ENCODE data around the gene CASK.

Gene CASK

GRCh38 chrX:41900321-41900720, 23.0 kb downstream of the CASK start:
- Histone ChIP-seq H3K27me3 (ENCODE audit: control insufficient read depth, insufficient read depth, low read length) (no peaks in the 10 kb centered on the region), H3K27ac (ENCODE audit: low read depth, low read length) (no peak overlapping the region), H3K4me3 (ENCODE audit: low read length) (no peak overlapping the region), H3K9ac (ENCODE audit: low read length) (no peak overlapping the region), H3K36me3 (ENCODE audit: control insufficient read depth, insufficient read depth, low read length) (no peaks in the 10 kb centered on the region), H3K4me1 (ENCODE audit: control insufficient read depth, insufficient read depth, low read length) (no peaks in the 10 kb centered on the region)

GRCh38 chrX:41895826-41896225, 27.5 kb downstream of the CASK start:
- Histone ChIP-seq H3K36me3 (ENCODE audit: control insufficient read depth, insufficient read depth, low read length) (no peaks in the 10 kb centered on the region), H3K9ac (ENCODE audit: low read length) (no peak overlapping the region), H3K4me1 (ENCODE audit: control insufficient read depth, insufficient read depth, low read length) (no peaks in the 10 kb centered on the region), H3K27ac (ENCODE audit: low read depth, low read length) (no peak overlapping the region), H3K27me3 (ENCODE audit: control insufficient read depth, insufficient read depth, low read length) (no peaks in the 10 kb centered on the region), H3K4me3 (ENCODE audit: low read length) (no peak overlapping the region)

- Histone ChIP-seq H3K36me3 (ENCODE audit: control insufficient read depth, insufficient read depth, low read length) (no peaks in the 10 kb centered on the region), H3K27ac (ENCODE audit: low read depth, low read length) (no peak overlapping the region), H3K27me3 (ENCODE audit: control insufficient read depth, insufficient read depth, low read length) (no peaks in the 10 kb centered on the region), H3K4me1 (ENCODE audit: control insufficient read depth, insufficient read depth, low read length) (no peaks in the 10 kb centered on the region), H3K9ac (ENCODE audit: low read length) (no peak overlapping the region), H3K4me3 (ENCODE audit: low read length) (no peak overlapping the region)
Observed at GRCh38 chrX:41890026-41890423, 33.3 kb downstream of the CASK start.

- Histone ChIP-seq H3K9ac (ENCODE audit: low read length) (no peak overlapping the region), H3K27me3 (ENCODE audit: control insufficient read depth, insufficient read depth, low read length) (no peaks in the 10 kb centered on the region), H3K4me3 (ENCODE audit: low read length) (no peak overlapping the region), H3K36me3 (ENCODE audit: control insufficient read depth, insufficient read depth, low read length) (no peaks in the 10 kb centered on the region), H3K27ac (ENCODE audit: low read depth, low read length) (no peak overlapping the region), H3K4me1 (ENCODE audit: control insufficient read depth, insufficient read depth, low read length) (no peaks in the 10 kb centered on the region)
Observed at GRCh38 chrX:41889317-41890025, 33.9 kb downstream of the CASK start.

- Histone ChIP-seq H3K4me3 (ENCODE audit: low read length) (no peak overlapping the region), H3K9ac (ENCODE audit: low read length) (no peak overlapping the region), H3K4me1 (ENCODE audit: control insufficient read depth, insufficient read depth, low read length) (no peaks in the 10 kb centered on the region), H3K27me3 (ENCODE audit: control insufficient read depth, insufficient read depth, low read length) (no peaks in the 10 kb centered on the region), H3K27ac (ENCODE audit: low read depth, low read length) (no peak overlapping the region), H3K36me3 (ENCODE audit: control insufficient read depth, insufficient read depth, low read length) (no peaks in the 10 kb centered on the region)
Observed at GRCh38 chrX:41887691-41888090, 35.7 kb downstream of the CASK start.

GRCh38 chrX:41885724-41886123, 37.6 kb downstream of the CASK start:
- Histone ChIP-seq H3K27ac (ENCODE audit: low read depth, low read length) (no peak overlapping the region), H3K36me3 (ENCODE audit: control insufficient read depth, insufficient read depth, low read length) (no peaks in the 10 kb centered on the region), H3K9ac (ENCODE audit: low read length) (no peak overlapping the region), H3K4me3 (ENCODE audit: low read length) (no peak overlapping the region), H3K4me1 (ENCODE audit: control insufficient read depth, insufficient read depth, low read length) (no peaks in the 10 kb centered on the region), H3K27me3 (ENCODE audit: control insufficient read depth, insufficient read depth, low read length) (no peaks in the 10 kb centered on the region)

- Histone ChIP-seq H3K27ac (ENCODE audit: low read depth, low read length) (no peak overlapping the region), H3K9ac (ENCODE audit: low read length) (no peak overlapping the region), H3K27me3 (ENCODE audit: control insufficient read depth, insufficient read depth, low read length) (no peaks in the 10 kb centered on the region), H3K36me3 (ENCODE audit: control insufficient read depth, insufficient read depth, low read length) (no peaks in the 10 kb centered on the region), H3K4me1 (ENCODE audit: control insufficient read depth, insufficient read depth, low read length) (no peaks in the 10 kb centered on the region), H3K4me3 (ENCODE audit: low read length) (no peak overlapping the region)
Observed at GRCh38 chrX:41881166-41881565, 42.2 kb downstream of the CASK start.

GRCh38 chrX:41877167-41877566, 46.2 kb downstream of the CASK start:
- H3K27ac ChIP-seq (ENCODE audit: low read depth, low read length), result no peak overlapping the region
- H3K4me1 ChIP-seq (ENCODE audit: control insufficient read depth, insufficient read depth, low read length), result no peaks in the 10 kb centered on the region
- no peaks in the 10 kb centered on the region for H3K27me3 ChIP-seq (ENCODE audit: control insufficient read depth, insufficient read depth, low read length)
- no peaks in the 10 kb centered on the region for H3K36me3 ChIP-seq (ENCODE audit: control insufficient read depth, insufficient read depth, low read length)
- H3K4me3 ChIP-seq (ENCODE audit: low read length), result no peak overlapping the region
- H3K9ac ChIP-seq (ENCODE audit: low read length), result no peak overlapping the region

GRCh38 chrX:41875142-41875541, 48.2 kb downstream of the CASK start:
- no peak overlapping the region for H3K4me3 ChIP-seq (ENCODE audit: low read length)

GRCh38 chrX:41870719-41871151, 52.6 kb downstream of the CASK start:
- H3K4me3 ChIP-seq (ENCODE audit: low read length), result no peak overlapping the region
- H3K4me1 ChIP-seq (ENCODE audit: control insufficient read depth, insufficient read depth, low read length), result no peaks in the 10 kb centered on the region
- no peak overlapping the region for H3K9ac ChIP-seq (ENCODE audit: low read length)
- no peaks in the 10 kb centered on the region for H3K36me3 ChIP-seq (ENCODE audit: control insufficient read depth, insufficient read depth, low read length)
- H3K27me3 ChIP-seq (ENCODE audit: control insufficient read depth, insufficient read depth, low read length), result no peaks in the 10 kb centered on the region
- H3K27ac ChIP-seq (ENCODE audit: low read depth, low read length), result no peak overlapping the region

More at GRCh38 chrX:41875142-41875541, 48.2 kb downstream of the CASK start:
- no peaks in the 10 kb centered on the region for H3K36me3 ChIP-seq (ENCODE audit: control insufficient read depth, insufficient read depth, low read length)
- H3K9ac ChIP-seq (ENCODE audit: low read length), result no peak overlapping the region
- H3K4me1 ChIP-seq (ENCODE audit: control insufficient read depth, insufficient read depth, low read length), result no peaks in the 10 kb centered on the region
- H3K27me3 ChIP-seq (ENCODE audit: control insufficient read depth, insufficient read depth, low read length), result no peaks in the 10 kb centered on the region
- no peak overlapping the region for H3K27ac ChIP-seq (ENCODE audit: low read depth, low read length)

GRCh38 chrX:41868392-41868977, 54.9 kb downstream of the CASK start:
- H3K4me1 ChIP-seq (ENCODE audit: control insufficient read depth, insufficient read depth, low read length), result no peaks in the 10 kb centered on the region
- no peaks in the 10 kb centered on the region for H3K27me3 ChIP-seq (ENCODE audit: control insufficient read depth, insufficient read depth, low read length)
- no peak overlapping the region for H3K27ac ChIP-seq (ENCODE audit: low read depth, low read length)
- H3K36me3 ChIP-seq (ENCODE audit: control insufficient read depth, insufficient read depth, low read length), result no peaks in the 10 kb centered on the region
- H3K4me3 ChIP-seq (ENCODE audit: low read length), result no peak overlapping the region
- H3K9ac ChIP-seq (ENCODE audit: low read length), result no peak overlapping the region

GRCh38 chrX:41863343-41864203, 59.8 kb downstream of the CASK start:
- Histone ChIP-seq H3K27me3 (ENCODE audit: control insufficient read depth, insufficient read depth, low read length) (no peaks in the 10 kb centered on the region), H3K9ac (ENCODE audit: low read length) (no peak overlapping the region), H3K36me3 (ENCODE audit: control insufficient read depth, insufficient read depth, low read length) (no peaks in the 10 kb centered on the region), H3K27ac (ENCODE audit: low read depth, low read length) (no peak overlapping the region), H3K4me1 (ENCODE audit: control insufficient read depth, insufficient read depth, low read length) (no peaks in the 10 kb centered on the region), H3K4me3 (ENCODE audit: low read length) (no peak overlapping the region)

Measured in rectal smooth muscle tissue (tissue), 1 donor.